ENCODE measurements around the gene CPLX1. TPM values are rescaled to one million over a fixed set of nuclear protein-coding genes. Genes with fewer than 3 reads are reported as not detected.
"Not testable (repeated sequence)": the region's sequence is repeated elsewhere in the genome, so short reads cannot be mapped to it uniquely, and the experiment has no call there.

CPLX1 gene
- total RNA-seq, 2 experiments from 2014 or later = 1.5 TPM

- Mint-ChIP-seq H3K4me1 (ENCODE audit: low read depth) (no peaks in the 10 kb centered on the region), H3K36me3 (ENCODE audit: low read depth) (peaks cover 45% of the 10 kb centered on the region), H3K27me3 (no peaks in the 10 kb centered on the region), H3K27ac (no peak overlapping the region), H3K4me3 (no peak overlapping the region), H3K9me3 (no peaks in the 10 kb centered on the region)
- no peak for DNase-seq
- H3K4me3 ChIP-seq (ENCODE audit: low read length) = no peak overlapping the region
- TF ChIP-seq CTCF (IDR thresholded peaks at IDR 0.05) = no peak
- no peak overlapping the region for H3K27ac ChIP-seq (ENCODE audit: low read depth in 1 of 2, low read length in 2 of 2)
- intact Hi-C loops (cut with DNase I, micrococcal nuclease) = no loop called here
- H3K27me3 ChIP-seq (ENCODE audit: control insufficient read depth in 1 of 2, insufficient read depth in 2 of 2, low read length in 2 of 2) = no peaks in the 10 kb centered on the region
- no peaks in the 10 kb centered on the region for H3K9me3 ChIP-seq (ENCODE audit: control insufficient read depth in 1 of 2, insufficient read depth in 1 of 2, low read length in 2 of 2)
- H3K36me3 ChIP-seq (ENCODE audit: insufficient read depth, low read length) = peaks cover 42% of the 10 kb centered on the region
- H3K4me1 ChIP-seq (ENCODE audit: insufficient read depth, low read length) = peaks cover 6% of the 10 kb centered on the region
- ATAC-seq (ENCODE audit: poor library complexity) = no peak
- CTCF ChIA-PET = interaction anchor here (1.6 kb wide), 1 partner anchor 494 kb away, joined by 3 read pairs; no protein-coding TSS in a partner anchor
- POLR2A ChIA-PET = no interaction called here
Observed at GRCh38 chr4:738781-739280, 87.1 kb downstream of the CPLX1 start.

- H3K27me3 Mint-ChIP-seq = not testable (repeated sequence)
Observed at GRCh38 chr4:736561-736960, 89.4 kb downstream of the CPLX1 start.

GRCh38 chr4:735583-735982 is 90.3 kb downstream of the CPLX1 start:
- H3K36me3 Mint-ChIP-seq (ENCODE audit: low read depth) = peaks cover 52% of the 10 kb centered on the region
- ChIA-PET CTCF (no interaction called here), POLR2A (no interaction called here)
- H3K9me3 ChIP-seq (ENCODE audit: control insufficient read depth in 1 of 2, insufficient read depth in 1 of 2, low read length in 2 of 2) = peaks cover 0 to 6% of the 10 kb centered on the region in 2 experiments
- H3K27ac ChIP-seq (ENCODE audit: low read depth in 1 of 2, low read length in 2 of 2) = no peak overlapping the region
- H3K9me3 Mint-ChIP-seq = no peaks in the 10 kb centered on the region
- H3K27me3 Mint-ChIP-seq = no peaks in the 10 kb centered on the region
- no peaks in the 10 kb centered on the region for H3K4me1 Mint-ChIP-seq (ENCODE audit: low read depth)
- intact Hi-C loops (cut with DNase I, micrococcal nuclease) = no loop called here
- H3K4me1 ChIP-seq (ENCODE audit: insufficient read depth, low read length) = no peaks in the 10 kb centered on the region
- ATAC-seq (ENCODE audit: poor library complexity) (no peak), DNase-seq (no peak)
- TF ChIP-seq CTCF (IDR thresholded peaks at IDR 0.05) = no peak
- H3K36me3 ChIP-seq (ENCODE audit: insufficient read depth, low read length) = peaks cover 63% of the 10 kb centered on the region
- no peak overlapping the region for H3K4me3 ChIP-seq (ENCODE audit: low read length)
- no peak overlapping the region for H3K4me3 Mint-ChIP-seq
- no peaks in the 10 kb centered on the region for H3K27me3 ChIP-seq (ENCODE audit: control insufficient read depth in 1 of 2, insufficient read depth in 2 of 2, low read length in 2 of 2)
- no peak overlapping the region for H3K27ac Mint-ChIP-seq

More at GRCh38 chr4:736561-736960, 89.4 kb downstream of the CPLX1 start:
- DNase-seq; intact Hi-C loops (cut with DNase I, micrococcal nuclease); H3K27ac ChIP-seq (ENCODE audit: low read depth in 1 of 2, low read length in 2 of 2); H3K4me3 ChIP-seq (ENCODE audit: low read length); H3K4me1 Mint-ChIP-seq (ENCODE audit: low read depth); H3K4me3 Mint-ChIP-seq; POLR2A ChIA-PET; H3K9me3 ChIP-seq (ENCODE audit: control insufficient read depth in 1 of 2, insufficient read depth in 1 of 2, low read length in 2 of 2); H3K27me3 ChIP-seq (ENCODE audit: control insufficient read depth in 1 of 2, insufficient read depth in 2 of 2, low read length in 2 of 2); H3K9me3 Mint-ChIP-seq; H3K4me1 ChIP-seq (ENCODE audit: insufficient read depth, low read length); CTCF ChIA-PET; ATAC-seq (ENCODE audit: poor library complexity); H3K27ac Mint-ChIP-seq: not testable (repeated sequence)
- H3K36me3 ChIP-seq (ENCODE audit: insufficient read depth, low read length) = peaks cover 58% of the 10 kb centered on the region
- peaks cover 48% of the 10 kb centered on the region for H3K36me3 Mint-ChIP-seq (ENCODE audit: low read depth)

Other genes starting within 250 kb of the CPLX1 start
- not detected for gene TMEM271, start 249.8 kb downstream of the CPLX1 start, total RNA-seq
- gene PDE6B, start 200.6 kb downstream of the CPLX1 start, total RNA-seq = 10 to 100 TPM; 11.4 to 12.4 TPM
- 100 to 1,000 TPM; 109 to 126 TPM for gene ATP5ME, start 151.9 kb downstream of the CPLX1 start, total RNA-seq
- gene MYL5, start 151.6 kb downstream of the CPLX1 start, total RNA-seq = 10 to 100 TPM; 25.3 to 29.2 TPM
- under 1 TPM; 0.22 to 0.91 TPM for gene SLC49A3, start 137.0 kb downstream of the CPLX1 start, total RNA-seq
- 10 to 100 TPM; 45.1 to 48.6 TPM for gene PCGF3, start 120.3 kb downstream of the CPLX1 start, total RNA-seq
- gene GAK, start 106.2 kb upstream of the CPLX1 start, total RNA-seq = 100 to 1,000 TPM; 130 to 131 TPM
- 10 to 100 TPM; 51.3 to 57.7 TPM for gene TMEM175, start 106.3 kb upstream of the CPLX1 start, total RNA-seq
- gene DGKQ, start 147.4 kb upstream of the CPLX1 start, total RNA-seq = 10 to 100 TPM; 17.6 to 19.2 TPM
- 10 to 100 TPM; 70.2 to 77.8 TPM for gene IDUA, start 160.9 kb upstream of the CPLX1 start, total RNA-seq
- gene SLC26A1, start 167.3 kb upstream of the CPLX1 start, total RNA-seq = not detected
- gene FGFRL1, start 185.5 kb upstream of the CPLX1 start, total RNA-seq = 10 to 100 TPM; 21.8 to 25.0 TPM

Data from CD4-positive, alpha-beta T cell (primary cell).